Hindlimb muscle (tissue), 1 donor: ENCODE results near the gene SPRY4. TPM values are rescaled to one million over a fixed set of nuclear protein-coding genes. Genes with fewer than 3 reads are reported as not detected.

Experiments used
- polyA plus RNA-seq: library from polyadenylated mRNA; unstranded; fragments of 120-200 nt; gene quantifications from one replicate; pipeline ENCODE4 v1.2.1, GENCODE V29; 2013; ENCODE audit not compliant: insufficient read length

The SPRY4 gene
- polyA plus RNA-seq, 1 donor: 47.3 TPM

Other genes with a start within 250 kb of the SPRY4 start
- 57.4 TPM for gene NDFIP1, start 216.2 kb downstream of the SPRY4 start, polyA plus RNA-seq